Hepatic stellate cell (primary cell): Measurements from ENCODE around the gene SF3B2.
"Not testable (repeated sequence)": the region's sequence is repeated elsewhere in the genome, so short reads cannot be mapped to it uniquely, and the experiment has no call there.

Experiments used
- DNase-seq: peaks from one replicate; pipeline ENCODE4 v3.0.0; 2011; ENCODE audit warnings: low spot score

Gene SF3B2

GRCh38 chr11:66017321-66017720, 34.8 kb upstream of the SF3B2 start:
- DNase-seq, result no peak

GRCh38 chr11:66020212-66020611, 32.0 kb upstream of the SF3B2 start:
- no peak for DNase-seq

- DNase-seq, result peak; percentile 95
These were observed 31.4 kb upstream of the SF3B2 start for GRCh38 chr11:66020618-66021357.

- DNase-seq, result peak; percentile 87
These were observed 29.6 kb upstream of the SF3B2 start for GRCh38 chr11:66022401-66023185.

- DNase-seq, result not testable (repeated sequence)
These were observed 29.1 kb upstream of the SF3B2 start for GRCh38 chr11:66023186-66023440.

- DNase-seq, result no peak
These were observed 26.1 kb upstream of the SF3B2 start, which contains the start of gene CATSPER1 for GRCh38 chr11:66026017-66026529. CATSPER1 (minus strand) TSS chr11:66026479; CDS start chr11:66026379, 100 bp downstream.

- DNase-seq, result no peak
These were observed 19.0 kb upstream of the SF3B2 start for GRCh38 chr11:66032957-66033735.

GRCh38 chr11:66035653-66036333, 16.4 kb upstream of the SF3B2 start:
- no peak for DNase-seq

GRCh38 chr11:66036334-66036710, 15.8 kb upstream of the SF3B2 start:
- DNase-seq, result no peak

GRCh38 chr11:66037327-66037726, 14.8 kb upstream of the SF3B2 start:
- no peak for DNase-seq

- no peak for DNase-seq
These were observed 12.4 kb upstream of the SF3B2 start for GRCh38 chr11:66039765-66040164.

- no peak for DNase-seq
These were observed 9.8 kb upstream of the SF3B2 start for GRCh38 chr11:66042227-66042995.

- no peak for DNase-seq
These were observed 8.9 kb upstream of the SF3B2 start for GRCh38 chr11:66042996-66043906.

- DNase-seq, result no peak
These were observed 7.4 kb upstream of the SF3B2 start for GRCh38 chr11:66044757-66045156.

GRCh38 chr11:66045177-66045639, 7.0 kb upstream of the SF3B2 start:
- DNase-seq, result peak; percentile 90

GRCh38 chr11:66046901-66047300, 5.3 kb upstream of the SF3B2 start:
- no peak for DNase-seq

GRCh38 chr11:66047541-66048365, 4.4 kb upstream of the SF3B2 start:
- DNase-seq, result no peak

GRCh38 chr11:66048547-66049323, 3.4 kb upstream of the SF3B2 start, which contains the start of gene GAL3ST3:
GAL3ST3 (minus strand) TSS chr11:66049161; CDS start chr11:66045415, 3,746 bp downstream.
- no peak for DNase-seq
